ENCODE results near the gene SELENOK. TPM values are rescaled to one million over a fixed set of nuclear protein-coding genes. Genes with fewer than 3 reads are reported as not detected.

The SELENOK gene
- polyA plus RNA-seq, 2 donors = 50.3 to 81.1 TPM

DNA sequence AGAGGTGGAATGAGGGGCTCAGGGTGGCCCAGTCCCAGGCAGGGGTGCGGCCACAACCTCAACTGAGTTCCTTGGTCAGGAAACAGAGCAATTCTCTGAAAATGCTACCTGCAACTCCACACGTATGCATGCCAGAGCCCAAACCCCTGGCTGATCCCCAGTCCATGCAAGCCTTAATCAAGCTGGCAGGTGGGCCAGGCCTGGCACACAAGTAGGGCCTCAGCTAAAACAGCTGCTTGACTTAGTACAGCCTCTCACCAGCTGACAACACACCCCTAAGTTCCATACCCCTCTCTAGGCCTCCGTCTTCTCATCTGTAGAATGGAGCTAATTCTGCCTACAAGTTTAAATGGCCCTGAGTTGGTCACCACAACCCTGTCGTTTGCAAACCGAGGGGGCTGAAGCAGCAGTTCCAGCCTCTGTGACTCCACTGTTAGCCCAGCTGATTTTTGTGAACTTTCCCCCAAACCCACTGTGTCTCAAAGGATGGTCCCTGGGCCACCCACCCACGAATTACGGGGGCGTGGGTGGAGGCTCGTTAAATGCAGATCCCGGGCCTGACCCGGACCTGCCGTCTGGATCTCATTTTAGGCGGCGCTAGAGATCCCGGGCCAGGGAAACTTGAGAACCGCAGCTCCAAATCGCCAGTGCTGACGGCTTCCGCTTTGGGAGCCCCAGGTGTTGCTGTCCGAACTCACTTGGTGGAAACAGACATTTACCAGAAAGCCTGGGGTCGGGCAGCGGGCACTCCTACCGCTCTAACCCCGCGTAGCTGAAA is 46.4 kb downstream of the SELENOK start:
- H3K36me3 ChIP-seq (ENCODE audit: control insufficient read depth in 2 of 2, insufficient read depth in 2 of 2, low read length in 1 of 2) = no peaks in the 10 kb centered on the region
- H3K4me3 ChIP-seq (ENCODE audit: low read depth in 1 of 2, low read length in 2 of 2) = peak overlapping the region; percentile 54 to 78
- H3K4me1 ChIP-seq (ENCODE audit: control insufficient read depth in 2 of 2, insufficient read depth in 2 of 2, low read length in 1 of 2) = peaks cover 3 to 10% of the 10 kb centered on the region in 2 donors
- H3K9me3 ChIP-seq (ENCODE audit: control insufficient read depth in 2 of 2, insufficient read depth in 1 of 2, low read depth in 1 of 2, low read length in 1 of 2) = no peaks in the 10 kb centered on the region
- 15 to 18% methylated on average over 25 of the region's 25 CpGs for WGBS, 2 donors
- no peaks in the 10 kb centered on the region for H3K27me3 ChIP-seq (ENCODE audit: control insufficient read depth in 1 of 2, insufficient read depth in 2 of 2, low read length in 2 of 2)
- H3K27ac ChIP-seq (ENCODE audit: low read depth in 2 of 2, low read length in 1 of 2) = peak overlapping the region in 1 of 2 donors; percentile 17

DNA sequence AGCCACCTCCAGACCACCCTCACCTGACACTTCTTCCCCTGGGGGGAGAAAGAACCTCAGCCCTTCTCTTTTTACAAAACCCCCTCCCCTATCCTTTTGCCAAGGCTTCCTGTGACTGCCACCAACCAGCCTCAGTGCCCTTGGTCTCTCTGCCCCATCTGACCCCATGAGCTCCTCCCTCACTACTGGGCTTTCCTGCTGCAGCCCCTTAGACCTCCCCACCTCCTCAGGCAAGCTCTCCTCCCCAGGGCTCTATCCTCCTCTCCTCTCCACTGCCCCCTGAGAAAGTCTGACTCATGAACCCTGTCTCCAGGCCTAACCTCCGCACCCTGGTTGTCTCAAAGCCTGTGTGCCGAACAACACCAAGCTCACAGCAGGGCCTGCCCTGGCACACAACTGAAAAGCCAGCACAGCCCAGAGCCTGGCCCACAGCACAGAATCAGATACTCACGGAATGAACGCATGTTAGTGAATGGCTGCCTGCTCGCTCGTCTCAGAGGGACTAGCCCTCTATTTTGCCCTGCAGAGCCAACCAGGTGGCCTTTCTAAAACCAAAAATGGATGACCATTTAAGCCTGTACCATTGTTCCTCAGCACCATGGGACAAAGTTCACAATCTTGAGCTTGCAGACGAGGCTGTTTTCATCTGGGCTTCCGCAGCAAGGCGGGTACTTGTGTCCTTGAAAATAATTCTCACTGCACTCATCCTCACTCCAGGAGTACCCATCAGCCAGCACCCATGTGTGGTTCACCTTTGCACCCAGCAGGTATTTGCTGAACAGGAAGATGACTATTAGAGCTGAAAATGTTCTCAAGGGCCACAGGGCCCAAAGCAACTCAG is 47.2 kb downstream of the SELENOK start:
- peaks cover 3 to 10% of the 10 kb centered on the region in 2 donors for H3K4me1 ChIP-seq (ENCODE audit: control insufficient read depth in 2 of 2, insufficient read depth in 2 of 2, low read length in 1 of 2)
- no peaks in the 10 kb centered on the region for H3K9me3 ChIP-seq (ENCODE audit: control insufficient read depth in 2 of 2, insufficient read depth in 1 of 2, low read depth in 1 of 2, low read length in 1 of 2)
- no peak overlapping the region for H3K27ac ChIP-seq (ENCODE audit: low read depth in 2 of 2, low read length in 1 of 2)
- 66 to 89% methylated on average over 9 of the region's 9 CpGs for WGBS, 2 donors
- H3K27me3 ChIP-seq (ENCODE audit: control insufficient read depth in 1 of 2, insufficient read depth in 2 of 2, low read length in 2 of 2) = no peaks in the 10 kb centered on the region
- H3K36me3 ChIP-seq (ENCODE audit: control insufficient read depth in 2 of 2, insufficient read depth in 2 of 2, low read length in 1 of 2) = no peaks in the 10 kb centered on the region
- H3K4me3 ChIP-seq (ENCODE audit: low read depth in 1 of 2, low read length in 2 of 2) = no peak overlapping the region

DNA sequence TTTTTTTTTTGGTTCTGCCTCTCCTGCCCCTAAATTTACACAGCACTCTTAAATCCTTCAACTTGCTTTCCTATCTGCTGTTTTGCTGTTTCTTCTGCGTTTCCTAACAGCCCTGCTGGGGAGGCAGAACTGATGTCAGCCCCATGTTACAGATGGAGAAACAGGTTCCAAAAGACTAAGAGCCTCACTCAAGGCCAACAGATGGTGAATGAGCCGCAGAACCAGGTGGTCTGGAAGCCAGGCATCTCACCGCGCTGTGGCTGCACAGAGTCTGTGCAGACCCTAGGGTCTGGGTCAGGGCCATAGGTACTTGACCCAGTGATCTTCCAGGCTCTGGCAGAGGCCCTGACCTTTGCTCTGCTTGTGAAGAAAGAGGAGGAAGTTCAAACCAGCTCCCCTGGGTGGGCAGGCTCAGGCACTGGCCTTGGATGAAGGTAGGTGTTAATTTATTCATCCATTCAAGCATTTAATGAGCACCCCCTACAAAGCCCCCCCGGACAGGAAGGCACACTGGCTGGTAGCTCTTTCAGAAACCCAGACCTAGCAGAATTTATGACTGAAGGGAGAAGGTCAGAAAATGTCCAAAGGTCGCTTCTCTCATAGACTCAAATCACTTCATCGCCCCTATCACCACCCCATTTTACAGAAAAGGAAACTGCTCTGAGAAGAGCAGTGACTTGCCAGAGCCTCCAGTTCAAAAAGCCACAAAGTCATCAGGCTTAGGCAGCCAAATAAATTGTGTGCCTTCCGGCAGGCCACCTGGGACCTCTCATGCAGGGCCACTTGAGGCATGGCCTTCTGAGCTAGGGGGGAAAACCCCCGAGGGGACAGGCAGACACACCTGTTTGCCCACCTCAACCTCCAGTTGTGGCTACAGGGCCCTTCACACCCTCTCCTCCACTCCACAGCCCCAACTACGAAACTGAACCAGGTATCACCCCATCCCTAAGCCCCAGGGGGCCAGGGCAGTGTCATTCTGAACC is 48.2 kb downstream of the SELENOK start:
- H3K4me3 ChIP-seq (ENCODE audit: low read depth in 1 of 2, low read length in 2 of 2) = no peak overlapping the region
- H3K36me3 ChIP-seq (ENCODE audit: control insufficient read depth in 2 of 2, insufficient read depth in 2 of 2, low read length in 1 of 2) = no peaks in the 10 kb centered on the region
- H3K4me1 ChIP-seq (ENCODE audit: control insufficient read depth in 2 of 2, insufficient read depth in 2 of 2, low read length in 1 of 2) = peaks cover 3 to 10% of the 10 kb centered on the region in 2 donors
- no peaks in the 10 kb centered on the region for H3K27me3 ChIP-seq (ENCODE audit: control insufficient read depth in 1 of 2, insufficient read depth in 2 of 2, low read length in 2 of 2)
- 74 to 84% methylated on average over 10 of the region's 10 CpGs for WGBS, 2 donors
- no peak overlapping the region for H3K27ac ChIP-seq (ENCODE audit: low read depth in 2 of 2, low read length in 1 of 2)
- H3K9me3 ChIP-seq (ENCODE audit: control insufficient read depth in 2 of 2, insufficient read depth in 1 of 2, low read depth in 1 of 2, low read length in 1 of 2) = no peaks in the 10 kb centered on the region

DNA sequence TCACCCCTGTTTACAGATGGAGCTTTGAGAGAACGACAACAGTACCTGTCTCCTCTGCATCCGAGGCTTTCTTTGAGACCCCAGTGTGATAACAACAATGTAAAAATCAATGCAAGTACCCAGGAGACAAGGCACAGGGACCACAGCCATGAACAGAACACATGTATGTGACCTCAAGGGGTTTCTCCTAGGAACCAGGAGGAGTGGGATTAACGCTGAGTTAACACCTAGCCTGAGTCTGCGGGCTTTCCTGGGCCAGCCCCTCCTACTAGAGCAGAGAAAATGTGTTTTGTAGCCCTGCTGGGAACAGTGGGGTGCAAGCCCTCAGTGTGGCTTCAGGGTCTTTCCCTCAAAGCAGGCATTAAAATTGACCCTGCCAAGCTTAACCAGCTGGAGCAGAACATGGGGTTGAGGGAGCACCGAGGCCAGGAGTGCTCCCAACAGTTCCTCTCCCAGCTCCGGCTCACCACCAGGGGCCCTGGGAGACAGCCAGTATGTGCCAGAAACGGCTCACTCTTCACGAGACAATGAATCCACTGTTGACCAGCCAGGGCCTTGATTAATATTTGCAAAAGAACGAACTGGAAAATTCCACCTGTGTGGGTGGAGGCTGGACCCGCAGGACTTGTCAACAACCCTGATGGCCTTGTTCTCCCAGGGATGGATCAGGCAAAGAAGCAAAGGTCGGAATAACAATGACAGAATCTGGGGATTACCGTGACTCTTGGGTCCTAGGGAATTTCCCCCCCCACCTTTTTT is 49.0 kb downstream of the SELENOK start:
- Histone ChIP-seq H3K4me1 (ENCODE audit: control insufficient read depth in 2 of 2, insufficient read depth in 2 of 2, low read length in 1 of 2) (peaks cover 3 to 10% of the 10 kb centered on the region in 2 donors), H3K4me3 (ENCODE audit: low read depth in 1 of 2, low read length in 2 of 2) (no peak overlapping the region), H3K27me3 (ENCODE audit: control insufficient read depth in 1 of 2, insufficient read depth in 2 of 2, low read length in 2 of 2) (no peaks in the 10 kb centered on the region), H3K36me3 (ENCODE audit: control insufficient read depth in 2 of 2, insufficient read depth in 2 of 2, low read length in 1 of 2) (no peaks in the 10 kb centered on the region), H3K9me3 (ENCODE audit: control insufficient read depth in 2 of 2, insufficient read depth in 1 of 2, low read depth in 1 of 2, low read length in 1 of 2) (no peaks in the 10 kb centered on the region), H3K27ac (ENCODE audit: low read depth in 2 of 2, low read length in 1 of 2) (no peak overlapping the region)
- WGBS, 2 donors = 42 to 45% methylated on average over 12 of the region's 12 CpGs

DNA sequence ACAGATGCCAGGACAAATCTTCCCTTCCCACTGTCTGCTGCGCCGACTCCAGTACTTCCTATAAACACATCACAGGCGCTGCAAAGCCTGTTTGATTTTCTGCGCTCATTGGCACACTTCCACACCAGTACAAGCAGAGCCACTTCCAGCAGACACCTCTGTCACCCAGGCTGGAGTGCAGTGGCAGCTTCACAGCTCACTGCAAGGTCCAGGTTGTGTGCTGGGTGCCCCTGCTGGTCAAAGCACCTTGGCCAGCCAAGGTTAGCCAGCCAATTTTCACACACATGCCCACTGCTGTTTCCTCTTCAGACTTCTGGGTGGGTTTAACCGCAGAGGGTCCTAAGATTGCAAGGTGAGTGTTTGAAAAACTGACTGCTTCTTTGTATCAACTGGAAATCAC is 50.4 kb downstream of the SELENOK start:
- H3K27me3 ChIP-seq (ENCODE audit: control insufficient read depth in 1 of 2, insufficient read depth in 2 of 2, low read length in 2 of 2) = no peaks in the 10 kb centered on the region
- H3K9me3 ChIP-seq (ENCODE audit: control insufficient read depth in 2 of 2, insufficient read depth in 1 of 2, low read depth in 1 of 2, low read length in 1 of 2) = no peaks in the 10 kb centered on the region
- no peak overlapping the region for H3K27ac ChIP-seq (ENCODE audit: low read depth in 2 of 2, low read length in 1 of 2)
- H3K36me3 ChIP-seq (ENCODE audit: control insufficient read depth in 2 of 2, insufficient read depth in 2 of 2, low read length in 1 of 2) = peaks cover 0 to 2% of the 10 kb centered on the region in 2 donors
- 79 to 89% methylated on average over 5 of the region's 5 CpGs for WGBS, 2 donors
- no peak overlapping the region for H3K4me3 ChIP-seq (ENCODE audit: low read depth in 1 of 2, low read length in 2 of 2)
- peaks cover 0 to 4% of the 10 kb centered on the region in 2 donors for H3K4me1 ChIP-seq (ENCODE audit: control insufficient read depth in 2 of 2, insufficient read depth in 2 of 2, low read length in 1 of 2)

DNA sequence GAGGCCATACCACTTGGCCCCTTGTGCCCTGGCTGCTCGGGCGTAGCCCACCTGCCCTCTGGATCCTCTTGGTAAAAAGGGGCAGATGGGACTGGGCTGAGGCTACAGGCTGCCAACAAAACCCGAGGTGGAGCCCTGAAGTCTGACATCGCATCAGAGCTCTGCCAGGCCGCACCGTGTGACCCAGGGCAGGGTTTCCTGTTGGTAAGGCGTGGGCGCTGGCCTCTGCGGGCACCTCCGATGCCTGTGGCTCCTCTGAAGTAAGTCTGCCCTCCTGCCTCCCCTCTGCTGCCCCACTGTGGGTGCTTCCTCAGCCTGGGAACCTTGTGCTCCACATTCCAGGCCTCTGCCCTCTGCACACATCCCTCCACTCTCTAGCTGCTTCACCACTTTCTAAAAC is 54.3 kb downstream of the SELENOK start:
- Histone ChIP-seq H3K4me1 (ENCODE audit: control insufficient read depth in 2 of 2, insufficient read depth in 2 of 2, low read length in 1 of 2) (no peaks in the 10 kb centered on the region), H3K4me3 (ENCODE audit: low read depth in 1 of 2, low read length in 2 of 2) (no peak overlapping the region), H3K36me3 (ENCODE audit: control insufficient read depth in 2 of 2, insufficient read depth in 2 of 2, low read length in 1 of 2) (peaks cover 0 to 3% of the 10 kb centered on the region in 2 donors), H3K27me3 (ENCODE audit: control insufficient read depth in 1 of 2, insufficient read depth in 2 of 2, low read length in 2 of 2) (no peaks in the 10 kb centered on the region), H3K9me3 (ENCODE audit: control insufficient read depth in 2 of 2, insufficient read depth in 1 of 2, low read depth in 1 of 2, low read length in 1 of 2) (no peaks in the 10 kb centered on the region), H3K27ac (ENCODE audit: low read depth in 2 of 2, low read length in 1 of 2) (no peak overlapping the region)
- whole genome bisulfite sequencing, 2 donors = 78 to 87% methylated on average over 10 of the region's 10 CpGs

DNA sequence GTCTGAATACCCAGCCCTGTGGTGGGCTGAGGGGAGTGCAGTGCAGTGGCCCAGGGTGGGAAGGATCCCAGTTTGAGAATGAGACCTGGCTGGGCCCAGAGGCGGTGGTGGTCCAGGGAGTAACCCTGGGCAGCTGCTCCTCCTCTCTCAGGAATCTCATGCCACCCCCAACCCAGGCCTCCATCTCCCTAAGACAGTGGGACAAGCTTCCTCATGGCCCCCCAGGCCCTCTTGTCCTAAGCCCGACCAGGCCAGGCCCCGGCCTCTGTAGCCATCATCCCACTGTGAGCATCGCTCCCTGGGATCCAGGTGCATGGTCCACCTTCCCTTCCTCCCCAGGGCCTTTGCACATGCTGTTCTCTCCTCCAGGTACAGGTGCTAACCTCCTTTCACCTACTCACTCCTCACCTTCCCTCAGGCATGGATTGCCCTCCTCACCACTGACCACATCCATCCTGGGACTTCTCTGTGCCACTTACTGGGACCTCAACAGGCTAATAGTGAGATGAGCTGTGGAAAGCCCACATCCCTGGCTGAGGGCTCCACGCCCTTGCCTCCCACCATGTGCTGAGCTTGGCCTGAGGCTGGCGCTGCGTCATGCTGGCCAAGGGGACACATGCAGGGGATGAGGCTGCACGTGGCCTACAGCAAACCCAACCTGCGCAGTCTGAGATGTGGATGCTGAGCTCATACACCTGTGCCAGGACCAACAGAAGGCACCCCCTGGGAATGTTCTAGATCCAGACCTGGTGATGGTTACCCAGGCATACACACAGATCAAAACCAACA is 55.4 kb downstream of the SELENOK start:
- Histone ChIP-seq H3K27me3 (ENCODE audit: control insufficient read depth in 1 of 2, insufficient read depth in 2 of 2, low read length in 2 of 2) (no peaks in the 10 kb centered on the region), H3K4me3 (ENCODE audit: low read depth in 1 of 2, low read length in 2 of 2) (no peak overlapping the region), H3K36me3 (ENCODE audit: control insufficient read depth in 2 of 2, insufficient read depth in 2 of 2, low read length in 1 of 2) (peaks cover 0 to 3% of the 10 kb centered on the region in 2 donors), H3K27ac (ENCODE audit: low read depth in 2 of 2, low read length in 1 of 2) (no peak overlapping the region), H3K9me3 (ENCODE audit: control insufficient read depth in 2 of 2, insufficient read depth in 1 of 2, low read depth in 1 of 2, low read length in 1 of 2) (no peaks in the 10 kb centered on the region), H3K4me1 (ENCODE audit: control insufficient read depth in 2 of 2, insufficient read depth in 2 of 2, low read length in 1 of 2) (no peaks in the 10 kb centered on the region)
- 95 to 98% methylated on average over 9 of the region's 9 CpGs for WGBS, 2 donors

DNA sequence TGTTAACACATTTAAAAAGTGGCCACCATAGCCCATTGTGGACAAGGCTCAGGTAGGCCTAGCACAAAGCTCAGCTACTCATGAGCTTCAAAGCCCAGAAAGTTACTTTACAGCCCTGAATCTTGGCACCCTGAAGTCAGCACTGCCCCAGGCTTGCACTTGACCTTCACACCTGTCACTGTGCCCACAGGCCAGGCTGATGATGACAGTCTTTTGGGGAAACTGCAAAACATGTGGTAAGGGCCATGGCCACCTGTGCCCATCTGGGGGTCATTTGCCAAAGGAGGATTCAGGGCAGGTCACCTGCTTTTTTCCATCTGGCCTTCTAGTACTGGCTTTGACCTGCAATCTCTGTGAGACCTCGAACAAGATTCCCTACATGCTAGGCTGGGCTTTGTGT is 56.4 kb downstream of the SELENOK start:
- no peak overlapping the region for H3K27ac ChIP-seq (ENCODE audit: low read depth in 2 of 2, low read length in 1 of 2)
- 64 to 84% methylated on average over 1 of the region's 1 CpG for WGBS, 2 donors
- H3K36me3 ChIP-seq (ENCODE audit: control insufficient read depth in 2 of 2, insufficient read depth in 2 of 2, low read length in 1 of 2) = peaks cover 0 to 3% of the 10 kb centered on the region in 2 donors
- H3K4me1 ChIP-seq (ENCODE audit: control insufficient read depth in 2 of 2, insufficient read depth in 2 of 2, low read length in 1 of 2) = no peaks in the 10 kb centered on the region
- H3K9me3 ChIP-seq (ENCODE audit: control insufficient read depth in 2 of 2, insufficient read depth in 1 of 2, low read depth in 1 of 2, low read length in 1 of 2) = no peaks in the 10 kb centered on the region
- H3K27me3 ChIP-seq (ENCODE audit: control insufficient read depth in 1 of 2, insufficient read depth in 2 of 2, low read length in 2 of 2) = no peaks in the 10 kb centered on the region
- no peak overlapping the region for H3K4me3 ChIP-seq (ENCODE audit: low read depth in 1 of 2, low read length in 2 of 2)

All from esophagus (tissue), 2 donors.